Caco-2 (cell line): ENCODE data around the gene SCUBE1. TPM values are rescaled to one million over a fixed set of nuclear protein-coding genes. Genes with fewer than 3 reads are reported as not detected.

Experiments
- BruUV-seq: library from RNA; stranded (reverse); fragments of 400-500 nt; replicated peaks from 2 replicates; lab custom pipeline; 2021; lab: Mats Ljungman, UMichigan
- CTCF ChIA-PET: fragments of 300-600 bp; sonication (Branson Sonifier 250); formaldehyde crosslinking; loops from one replicate; lab custom pipeline; 2022; ENCODE audit warnings: antibody characterized with exemption; lab: Charles Lee
- POLR2A ChIA-PET: fragments of 300-600 bp; sonication (Branson Sonifier 250); formaldehyde crosslinking; loops from one replicate; lab custom pipeline; 2022; ENCODE audit warnings: antibody characterized with exemption; lab: Charles Lee
- DNase-seq, 2 experiments: peaks; one replicate each; pipeline versions ENCODE4 v3.0.0 to v3.0.0-alpha.2; 2020 to 2022
- H3K27me3 ChIP-seq: replicated peaks from 2 replicates; pipeline ENCODE4 v1.6.0; 2011; ENCODE audit warnings: low read length; ENCODE audit not compliant: control insufficient read depth, insufficient read depth
- H3K36me3 ChIP-seq: 2 replicates; pipeline ENCODE4 v1.5.1; 2011; ENCODE audit warnings: low read length; ENCODE audit not compliant: control insufficient read depth, insufficient read depth
- H3K4me1 ChIP-seq: fragments of 250-450 bp; sonication (Bioruptor Pico); 2 replicates; pipeline ENCODE4 v1.5.1; 2020; ENCODE audit warnings: mild to moderate bottlenecking
- H3K4me3 ChIP-seq: 2 replicates; pipeline ENCODE4 v1.5.1; 2011; ENCODE audit warnings: low read depth, mild to moderate bottlenecking, control low read depth, low read length
- H3K9me3 ChIP-seq: fragments of 250-450 bp; sonication (Bioruptor Pico); 2 replicates; pipeline ENCODE4 v1.5.1; 2020; ENCODE audit warnings: mild to moderate bottlenecking, moderate library complexity
- H3K27ac Mint-ChIP-seq: one replicate; pipeline ENCODE4 v1.8.0; 2022; ENCODE audit warnings: mixed read lengths; ENCODE audit not compliant: unreplicated experiment
- H3K27me3 Mint-ChIP-seq: one replicate; pipeline ENCODE4 v1.8.0; 2022; ENCODE audit warnings: mixed read lengths; ENCODE audit not compliant: insufficient read depth, unreplicated experiment
- H3K36me3 Mint-ChIP-seq: one replicate; pipeline ENCODE4 v1.8.0; 2022; ENCODE audit warnings: mild to moderate bottlenecking, mixed read lengths; ENCODE audit not compliant: insufficient read depth, unreplicated experiment
- H3K4me1 Mint-ChIP-seq: one replicate; pipeline ENCODE4 v1.8.0; 2022; ENCODE audit warnings: low read depth, mixed read lengths; ENCODE audit not compliant: unreplicated experiment
- H3K4me3 Mint-ChIP-seq: one replicate; pipeline ENCODE4 v1.8.0; 2022; ENCODE audit warnings: mild to moderate bottlenecking, moderate library complexity, mixed read lengths; ENCODE audit not compliant: unreplicated experiment
- H3K9me3 Mint-ChIP-seq: one replicate; pipeline ENCODE4 v1.8.0; 2022; ENCODE audit warnings: mixed read lengths; ENCODE audit not compliant: unreplicated experiment
- CTCF ChIP-seq, 2 experiments: fragments of 200-600 bp in 1 of 2; IDR thresholded peaks; 1 replicate in 1 of 2; 2 replicates in 1 of 2; pipeline versions ENCODE4 v1.5.1 to v1.8.0; 2011 to 2022; ENCODE audit warnings: antibody characterized with exemption in 1 of 2, control low read depth in 1 of 2, inconsistent platforms in 1 of 2, low read depth in 1 of 2, low read length in 1 of 2, mild to moderate bottlenecking in 1 of 2, moderate library complexity in 1 of 2; ENCODE audit not compliant: insufficient read depth in 1 of 2, severe bottlenecking in 1 of 2, unreplicated experiment in 1 of 2
- intact Hi-C: fragments of 100-400 bp; cut with micrococcal nuclease; formaldehyde crosslinking; loops from one replicate; pipeline ENCODE4 v1.10.0; 2022; ENCODE audit not compliant: unreplicated experiment
- total RNA-seq: library from RNA; stranded (reverse); gene quantifications from 2 replicates; pipeline ENCODE4 v1.2.3, GENCODE V29; 2022

Gene SCUBE1
- total RNA-seq, 1 experiment from 2014 or later: not detected

- H3K9me3 Mint-ChIP-seq: no peaks in the 10 kb centered on the region
These were observed 102.6 kb downstream of the SCUBE1 start for GRCh38 chr22:43240614-43241013.

GRCh38 chr22:43239956-43240355 lies 103.2 kb downstream of the SCUBE1 start:
- H3K4me1 ChIP-seq: no peaks in the 10 kb centered on the region
- TF ChIP-seq CTCF (IDR thresholded peaks at IDR 0.05; ENCODE audit: insufficient read depth in 1 of 2, low read depth in 1 of 2, low read length in 1 of 2, severe bottlenecking in 1 of 2, unreplicated experiment in 1 of 2): no peak
- CTCF ChIA-PET: interaction anchor here (2.1 kb wide), 1 partner anchor 8 kb away, joined by 6 read pairs; no protein-coding TSS in a partner anchor
- no peak for DNase-seq
- H3K36me3 Mint-ChIP-seq: no peaks in the 10 kb centered on the region
- no TSS peak for BruUV-seq
- no peaks in the 10 kb centered on the region for H3K9me3 ChIP-seq
- intact Hi-C loops: no loop called here
- H3K9me3 Mint-ChIP-seq: no peaks in the 10 kb centered on the region
- H3K27me3 Mint-ChIP-seq: peaks cover 2% of the 10 kb centered on the region
- H3K36me3 ChIP-seq: no peaks in the 10 kb centered on the region
- H3K27ac Mint-ChIP-seq: no peak overlapping the region
- no peaks in the 10 kb centered on the region for H3K4me1 Mint-ChIP-seq
- no peak overlapping the region for H3K4me3 Mint-ChIP-seq
- POLR2A ChIA-PET: no interaction called here
- no peak overlapping the region for H3K4me3 ChIP-seq
- no peaks in the 10 kb centered on the region for H3K27me3 ChIP-seq

More at GRCh38 chr22:43240614-43241013, 102.6 kb downstream of the SCUBE1 start:
- Mint-ChIP-seq H3K27me3 (peaks cover 2% of the 10 kb centered on the region), H3K4me1 (no peaks in the 10 kb centered on the region), H3K27ac (no peak overlapping the region), H3K4me3 (no peak overlapping the region), H3K36me3 (no peaks in the 10 kb centered on the region)
- intact Hi-C loops: no loop called here
- no peak for TF ChIP-seq CTCF (IDR thresholded peaks at IDR 0.05; ENCODE audit: insufficient read depth in 1 of 2, low read depth in 1 of 2, low read length in 1 of 2, severe bottlenecking in 1 of 2, unreplicated experiment in 1 of 2)
- Histone ChIP-seq H3K4me3 (no peak overlapping the region), H3K4me1 (no peaks in the 10 kb centered on the region), H3K36me3 (no peaks in the 10 kb centered on the region), H3K27me3 (no peaks in the 10 kb centered on the region), H3K9me3 (no peaks in the 10 kb centered on the region)
- no TSS peak for BruUV-seq
- ChIA-PET CTCF (interaction anchor here (2.1 kb wide), 1 partner anchor 9 kb away, joined by 6 read pairs; no protein-coding TSS in a partner anchor), POLR2A (no interaction called here)
- DNase-seq: no peak

- no peaks in the 10 kb centered on the region for H3K4me1 ChIP-seq
- H3K9me3 ChIP-seq: no peaks in the 10 kb centered on the region
- TF ChIP-seq CTCF (IDR thresholded peaks at IDR 0.05; ENCODE audit: insufficient read depth in 1 of 2, low read depth in 1 of 2, low read length in 1 of 2, severe bottlenecking in 1 of 2, unreplicated experiment in 1 of 2): no peak
- Mint-ChIP-seq H3K27me3 (peaks cover 2% of the 10 kb centered on the region), H3K4me3 (no peak overlapping the region), H3K36me3 (no peaks in the 10 kb centered on the region), H3K4me1 (no peaks in the 10 kb centered on the region), H3K9me3 (no peaks in the 10 kb centered on the region), H3K27ac (no peak overlapping the region)
- H3K27me3 ChIP-seq: no peaks in the 10 kb centered on the region
- H3K4me3 ChIP-seq: no peak overlapping the region
- intact Hi-C loops: no loop called here
- CTCF ChIA-PET: interaction anchor here (2.1 kb wide), 1 partner anchor 8 kb away, joined by 6 read pairs; no protein-coding TSS in a partner anchor
- no TSS peak for BruUV-seq
- POLR2A ChIA-PET: no interaction called here
- no peaks in the 10 kb centered on the region for H3K36me3 ChIP-seq
- no peak for DNase-seq
These were observed 103.9 kb downstream of the SCUBE1 start for GRCh38 chr22:43239193-43239780.
